HepG2 (cell line): ENCODE measurements around the gene PDLIM7. TPM values are rescaled to one million over a fixed set of nuclear protein-coding genes. Genes with fewer than 3 reads are reported as not detected.
A peak's percentile ranks its signal among the peaks of the same experiment; 100 is the strongest.

Source experiments
- ATAC-seq: fragments of 200-7000 bp; cut with Tn5 transposase; 3 replicates; pipeline ENCODE4 v1.9.1; 2020; ENCODE audit warnings: mild to moderate bottlenecking, moderate library complexity
- BruUV-seq: library from RNA; stranded (reverse); fragments of 400-500 nt; replicated peaks from 2 replicates; lab custom pipeline; 2021; lab: Mats Ljungman, UMichigan
- CTCF ChIA-PET: fragments of 300-600 bp; formaldehyde crosslinking; extraction: SDS; loops from one replicate; lab custom pipeline; 2021; ENCODE audit warnings: low total read pairs, inconsistent platforms, low intra/inter-chr PET ratio; lab: Yijun Ruan, JAX
- POLR2A ChIA-PET: fragments of 350-600 bp; sonication (Branson Sonifier 250); formaldehyde crosslinking; loops from one replicate; lab custom pipeline; 2020; ENCODE audit warnings: antibody characterized with exemption, inconsistent platforms; lab: Yijun Ruan, JAX
- DNase-seq: peaks from one replicate; pipeline ENCODE4 v3.0.0-alpha.2; 2015; ENCODE audit warnings: low spot score
- FAIRE-seq: peaks from 3 replicates; lab custom pipeline; 2011; peaks lifted over from hg19 to GRCh38; lab: Jason Lieb, UNC
- H2AFZ ChIP-seq: one replicate; pipeline ENCODE4 v1.6.1; 2011; ENCODE audit warnings: low read length, inconsistent platforms
- H3K27ac ChIP-seq: fragments of 300-600 bp; 3 replicates; pipeline ENCODE4 v1.8.0; 2011; ENCODE audit warnings: mixed run types, mild to moderate bottlenecking, mixed read lengths, low read length, inconsistent platforms; ENCODE audit not compliant: insufficient read depth; ENCODE audit errors: extremely low read length
- H3K27me3 ChIP-seq, 2 experiments: fragments of 200-600 bp in 1 of 2; 2 replicates in 1 of 2; 3 replicates in 1 of 2; pipeline versions ENCODE4 v1.6.0 to v1.8.0; 2011; ENCODE audit warnings: low read length in 2 of 2, mild to moderate bottlenecking in 2 of 2, moderate library complexity in 2 of 2, inconsistent platforms in 1 of 2; ENCODE audit not compliant: insufficient read depth in 2 of 2, control insufficient read depth in 1 of 2
- H3K36me3 ChIP-seq, 2 experiments: fragments of 200-600 bp in 1 of 2; replicated peaks in 1 of 2; 2 replicates in 1 of 2; 3 replicates in 1 of 2; pipeline versions ENCODE4 v1.5.1 to v1.8.0; 2011; ENCODE audit warnings: low read length in 2 of 2, inconsistent platforms in 1 of 2; ENCODE audit not compliant: insufficient read depth in 2 of 2, control insufficient read depth in 1 of 2
- H3K4me1 ChIP-seq: 2 replicates; pipeline ENCODE4 v1.5.1; 2012; ENCODE audit warnings: low read length, inconsistent platforms; ENCODE audit not compliant: insufficient read depth
- H3K4me2 ChIP-seq: 2 replicates; pipeline ENCODE4 v1.6.0; 2011; ENCODE audit warnings: low read depth, low read length, inconsistent platforms
- H3K4me3 ChIP-seq, 3 experiments: fragments of 200-600 bp in 1 of 3; sonication (generic), shearing (Covaris generic) in 1 of 3; replicated peaks in 1 of 3; 2 replicates each; pipeline ENCODE4 v1.5.1; 2011 to 2016; ENCODE audit warnings: low read length in 3 of 3, inconsistent platforms in 2 of 3, low read depth in 2 of 3, mild to moderate bottlenecking in 2 of 3, control low read depth in 1 of 3, mixed read lengths in 1 of 3; ENCODE audit not compliant: insufficient read depth in 1 of 3
- H3K79me2 ChIP-seq: one replicate; pipeline ENCODE4 v1.6.1; 2011; ENCODE audit warnings: low read length, inconsistent platforms; ENCODE audit not compliant: insufficient read depth
- H3K9ac ChIP-seq: 2 replicates; pipeline ENCODE4 v1.6.0; 2011; ENCODE audit warnings: mild to moderate bottlenecking, low read depth, low read length, inconsistent platforms; ENCODE audit not compliant: insufficient read depth
- H3K9me3 ChIP-seq: 2 replicates; pipeline ENCODE4 v1.5.1; 2012; ENCODE audit warnings: mild to moderate bottlenecking, low read length
- H4K20me1 ChIP-seq: 2 replicates; pipeline ENCODE4 v1.6.0; 2011; ENCODE audit warnings: inconsistent platforms, mild to moderate bottlenecking, low read length, moderate library complexity; ENCODE audit not compliant: insufficient read depth
- FOSL1 ChIP-seq: sonication (generic); formaldehyde crosslinking; IDR thresholded peaks from 2 replicates; pipeline ENCODE4 v1.9.0; 2021; ENCODE audit warnings: missing genetic modification reagents, borderline replicate concordance
- HNRNPK ChIP-seq: fragments of 200-400 bp; formaldehyde crosslinking; IDR thresholded peaks from 2 replicates; pipeline ENCODE4 v1.6.1; 2018; ENCODE audit warnings: low read length, low read depth, moderate library complexity, mild to moderate bottlenecking; ENCODE audit not compliant: poor library complexity, severe bottlenecking
- MXI1 ChIP-seq: IDR thresholded peaks from 3 replicates; pipeline ENCODE4 v1.6.1; 2012; ENCODE audit warnings: low read depth, low read length, inconsistent platforms, borderline replicate concordance
- NFKB2 ChIP-seq: sonication (generic); formaldehyde crosslinking; IDR thresholded peaks from 2 replicates; pipeline ENCODE4 v1.4.0; 2020; ENCODE audit warnings: missing genetic modification reagents, borderline replicate concordance
- NR1H2 ChIP-seq: sonication (generic); formaldehyde crosslinking; IDR thresholded peaks from 2 replicates; pipeline ENCODE4 v1.8.1; 2022; ENCODE audit warnings: low read depth, missing genetic modification reagents, borderline replicate concordance
- PCBP1 ChIP-seq: fragments of 200-400 bp; formaldehyde crosslinking; IDR thresholded peaks from 2 replicates; pipeline ENCODE4 v1.6.1; 2017; ENCODE audit warnings: mild to moderate bottlenecking, low read depth, low read length, borderline replicate concordance
- RBFOX2 ChIP-seq: fragments of 200-400 bp; formaldehyde crosslinking; IDR thresholded peaks from 2 replicates; pipeline ENCODE4 v1.6.1; 2017; ENCODE audit warnings: low read depth, mild to moderate bottlenecking, low read length
- SPEN ChIP-seq: sonication (generic); formaldehyde crosslinking; IDR thresholded peaks from 2 replicates; pipeline ENCODE4 v1.5.1; 2020; ENCODE audit warnings: low read depth, mild to moderate bottlenecking, missing genetic modification reagents
- SRSF1 ChIP-seq: fragments of 200-400 bp; formaldehyde crosslinking; optimal IDR thresholded peaks from 2 replicates; pipeline ENCODE3; 2017; ENCODE audit warnings: mild to moderate bottlenecking, low read depth, low read length, moderate library complexity
- ZFP62 ChIP-seq: sonication (generic); formaldehyde crosslinking; IDR thresholded peaks from 2 replicates; pipeline ENCODE4 v1.4.0; 2020; ENCODE audit warnings: missing genetic modification reagents
- ZFP82 ChIP-seq: sonication (generic); formaldehyde crosslinking; IDR thresholded peaks from 2 replicates; pipeline ENCODE4 v1.5.1; 2020; ENCODE audit warnings: mild to moderate bottlenecking, missing genetic modification reagents, borderline replicate concordance
- ZNF446 ChIP-seq: sonication (generic); formaldehyde crosslinking; IDR thresholded peaks from 2 replicates; pipeline ENCODE4 v1.5.0; 2020; ENCODE audit warnings: mild to moderate bottlenecking, missing genetic modification reagents
- ZNF644 ChIP-seq: IDR thresholded peaks from 2 replicates; pipeline ENCODE4 v1.6.1; 2016; ENCODE audit warnings: low read depth
- ZNF746 ChIP-seq: sonication (generic); formaldehyde crosslinking; IDR thresholded peaks from 2 replicates; pipeline ENCODE4 v1.8.0; 2022; ENCODE audit warnings: mild to moderate bottlenecking, missing genetic modification reagents
- WGBS: methylation state at CpG from one replicate; pipeline ENCODE4 v1.1.6; 2017; ENCODE audit warnings: low lambda C conversion rate; 5-methylcytosine and 5-hydroxymethylcytosine counted together
- in situ Hi-C: cut with HindIII; loops from 2 replicates; pipeline ENCODE4 v1.10.0; 2017; ENCODE audit warnings: low pct_unique_long_range_greater_than_20kb; ENCODE audit not compliant: extremely low pct_ligation_motif_present
- intact Hi-C: fragments of 100-400 bp; cut with micrococcal nuclease; formaldehyde crosslinking; loops from one replicate; pipeline ENCODE4 v1.10.0; 2022; ENCODE audit not compliant: unreplicated experiment
- polyA plus RNA-seq, 8 experiments: library from polyadenylated mRNA; depleted of rRNA in 3 of 8; stranded (reverse) in 7 of 8; unstranded in 1 of 8; fragments of >200 nt; fragmentation: Illumina TruSeq in 4 of 8; extraction: Trizol in 4 of 8; gene quantifications; 2 replicates each; pipeline versions ENCODE4 v1.2.1 to v1.2.3, GENCODE V29; 2011 to 2016; ENCODE audit warnings: low read depth in 4 of 8, missing spikeins in 1 of 8, mixed read lengths in 1 of 8; ENCODE audit not compliant: insufficient read depth in 1 of 8
- total RNA-seq, 5 experiments: library from RNA; depleted of rRNA; stranded (reverse); fragments of >200 nt; fragmentation: Illumina TruSeq; extraction: Trizol; gene quantifications; 2 replicates each; pipeline ENCODE4 v1.2.3, GENCODE V29; 2016; ENCODE audit warnings: low read depth in 1 of 5
- TF ChIP-seq, protein P1 (sequence below): sonication (generic); formaldehyde crosslinking; IDR thresholded peaks from 2 replicates; pipeline ENCODE4 v1.9.0; 2021; ENCODE audit warnings: missing genetic modification reagents, mild to moderate bottlenecking, borderline replicate concordance
- TF ChIP-seq, protein P2 (sequence below): sonication (generic); formaldehyde crosslinking; IDR thresholded peaks from 2 replicates; pipeline ENCODE4 v1.8.0; 2022; ENCODE audit warnings: low read depth, missing genetic modification reagents
- TF ChIP-seq, protein P3 (sequence below): sonication (generic); formaldehyde crosslinking; IDR thresholded peaks from 2 replicates; pipeline ENCODE4 v1.4.0; 2020; ENCODE audit warnings: missing genetic modification reagents, mild to moderate bottlenecking, borderline replicate concordance

Gene PDLIM7
- total and polyA plus RNA-seq, 2 of the 13 experiments (the other 11 are each of a cell fraction or from before 2014, with no cell fraction given), result 21.1 to 31.3 TPM

DNA sequence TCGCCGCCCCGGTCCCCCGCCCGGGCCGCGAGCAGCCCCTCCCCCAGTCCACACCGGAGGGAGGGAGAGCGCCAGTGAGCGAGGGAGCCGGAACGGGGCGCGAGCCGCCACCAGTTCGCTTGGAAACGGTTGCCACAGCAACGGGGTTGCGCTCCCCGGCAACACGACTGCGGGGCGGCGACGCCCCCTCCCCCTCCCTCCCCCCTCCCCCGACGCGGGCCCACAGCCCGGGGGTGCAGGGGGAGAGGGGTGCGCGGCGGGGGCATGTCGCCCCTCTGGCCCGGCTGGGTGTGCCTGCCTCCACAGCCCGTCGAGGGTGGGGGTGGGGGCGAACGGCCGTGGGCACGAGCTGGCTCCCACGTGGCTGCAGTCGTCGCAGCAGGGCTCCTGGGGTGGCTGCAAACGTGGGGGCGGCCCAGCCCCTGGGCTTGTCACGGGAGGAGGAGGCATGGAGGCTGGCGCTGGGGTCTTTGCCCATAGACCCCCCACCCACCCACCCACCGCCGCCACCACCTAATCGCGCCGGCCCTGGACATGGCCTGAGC, 50.3 kb downstream of the PDLIM7 start:
- Histone ChIP-seq H3K4me3 (peak overlapping the region; percentile 55 to 80 (median 61); a peak in 5 of 6 replicates), H3K27me3 (no peaks in the 10 kb centered on the region), H2AFZ (no peak overlapping the region), H3K79me2 (no peaks in the 10 kb centered on the region), H3K9ac (peak overlapping the region; percentile 82), H3K4me1 (peaks cover 49% of the 10 kb centered on the region), H3K36me3 (peaks cover under 1 to 5% of the 10 kb centered on the region in 2 experiments; a peak in 1 of 5 replicates), H3K4me2 (peak overlapping the region; percentile 99), H3K9me3 (no peaks in the 10 kb centered on the region), H3K27ac (peak overlapping the region; percentile 74), H4K20me1 (peaks cover 2% of the 10 kb centered on the region; the same call in 1 of the 2 replicates)
- intact Hi-C loops (loop anchor here (5.0 kb wide), 1 partner anchor 120 kb away; no protein-coding TSS in a partner anchor), in situ Hi-C loops (loop anchor here (5.0 kb wide), 1 partner anchor 135 kb away; the partner anchor contains the start of gene MXD3)
- FAIRE-seq, result no peak
- ATAC-seq, result peak; percentile 12
- ChIA-PET CTCF (interaction anchor here (1.4 kb wide), 1 partner anchor 10 kb away, joined by 5 read pairs; no protein-coding TSS in a partner anchor), POLR2A (interaction anchor here (0.7 to 4.2 kb wide), 19 partner anchors 10 to 95 kb away, joined by 3 to 19 read pairs (median 4); partner anchors contain the start of genes F12, GRK6, LMAN2 and PDLIM7)
- 0% methylated on average over 4 of the region's 52 CpGs for WGBS
- no peak for DNase-seq
- no TSS peak for BruUV-seq
- TF ChIP-seq, protein P1, sequence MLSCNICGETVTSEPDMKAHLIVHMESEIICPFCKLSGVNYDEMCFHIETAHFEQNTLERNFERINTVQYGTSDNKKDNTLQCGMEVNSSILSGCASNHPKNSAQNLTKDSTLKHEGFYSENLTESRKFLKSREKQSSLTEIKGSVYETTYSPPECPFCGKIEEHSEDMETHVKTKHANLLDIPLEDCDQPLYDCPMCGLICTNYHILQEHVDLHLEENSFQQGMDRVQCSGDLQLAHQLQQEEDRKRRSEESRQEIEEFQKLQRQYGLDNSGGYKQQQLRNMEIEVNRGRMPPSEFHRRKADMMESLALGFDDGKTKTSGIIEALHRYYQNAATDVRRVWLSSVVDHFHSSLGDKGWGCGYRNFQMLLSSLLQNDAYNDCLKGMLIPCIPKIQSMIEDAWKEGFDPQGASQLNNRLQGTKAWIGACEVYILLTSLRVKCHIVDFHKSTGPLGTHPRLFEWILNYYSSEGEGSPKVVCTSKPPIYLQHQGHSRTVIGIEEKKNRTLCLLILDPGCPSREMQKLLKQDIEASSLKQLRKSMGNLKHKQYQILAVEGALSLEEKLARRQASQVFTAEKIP (CRISPR knock-in tag), result no peak
- TF ChIP-seq SRSF1, result peak; percentile 6
- TF ChIP-seq NR1H2, result no peak
- no peak for TF ChIP-seq ZNF746 (CRISPR knock-in tag)
- TF ChIP-seq, protein P2, sequence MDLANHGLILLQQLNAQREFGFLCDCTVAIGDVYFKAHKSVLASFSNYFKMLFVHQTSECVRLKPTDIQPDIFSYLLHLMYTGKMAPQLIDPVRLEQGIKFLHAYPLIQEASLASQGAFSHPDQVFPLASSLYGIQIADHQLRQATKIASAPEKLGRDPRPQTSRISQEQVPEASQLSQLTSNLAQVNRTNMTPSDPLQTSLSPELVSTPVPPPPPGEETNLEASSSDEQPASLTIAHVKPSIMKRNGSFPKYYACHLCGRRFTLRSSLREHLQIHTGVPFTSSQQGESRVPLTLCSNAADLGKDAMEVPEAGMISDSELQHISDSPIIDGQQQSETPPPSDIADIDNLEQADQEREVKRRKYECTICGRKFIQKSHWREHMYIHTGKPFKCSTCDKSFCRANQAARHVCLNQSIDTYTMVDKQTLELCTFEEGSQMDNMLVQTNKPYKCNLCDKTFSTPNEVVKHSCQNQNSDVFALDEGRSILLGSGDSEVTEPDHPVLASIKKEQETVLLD, result no peak
- 0 out of 2 replicates have a peak, but pooled peaks have one; percentile 2 for TF ChIP-seq SPEN (CRISPR knock-in tag)
- TF ChIP-seq RBFOX2, result peak; percentile 15
- no peak for TF ChIP-seq ZFP62 (CRISPR knock-in tag)
- TF ChIP-seq ZNF446 (CRISPR knock-in tag), result 0 out of 2 replicates have a peak, but pooled peaks have one; percentile 59
- TF ChIP-seq PCBP1, result peak; percentile 77; the same call in 1 of the 2 replicates
- TF ChIP-seq MXI1, result peak; percentile 74; the same call in 1 of the 3 replicates
- no peak for TF ChIP-seq FOSL1
- TF ChIP-seq, protein P3, sequence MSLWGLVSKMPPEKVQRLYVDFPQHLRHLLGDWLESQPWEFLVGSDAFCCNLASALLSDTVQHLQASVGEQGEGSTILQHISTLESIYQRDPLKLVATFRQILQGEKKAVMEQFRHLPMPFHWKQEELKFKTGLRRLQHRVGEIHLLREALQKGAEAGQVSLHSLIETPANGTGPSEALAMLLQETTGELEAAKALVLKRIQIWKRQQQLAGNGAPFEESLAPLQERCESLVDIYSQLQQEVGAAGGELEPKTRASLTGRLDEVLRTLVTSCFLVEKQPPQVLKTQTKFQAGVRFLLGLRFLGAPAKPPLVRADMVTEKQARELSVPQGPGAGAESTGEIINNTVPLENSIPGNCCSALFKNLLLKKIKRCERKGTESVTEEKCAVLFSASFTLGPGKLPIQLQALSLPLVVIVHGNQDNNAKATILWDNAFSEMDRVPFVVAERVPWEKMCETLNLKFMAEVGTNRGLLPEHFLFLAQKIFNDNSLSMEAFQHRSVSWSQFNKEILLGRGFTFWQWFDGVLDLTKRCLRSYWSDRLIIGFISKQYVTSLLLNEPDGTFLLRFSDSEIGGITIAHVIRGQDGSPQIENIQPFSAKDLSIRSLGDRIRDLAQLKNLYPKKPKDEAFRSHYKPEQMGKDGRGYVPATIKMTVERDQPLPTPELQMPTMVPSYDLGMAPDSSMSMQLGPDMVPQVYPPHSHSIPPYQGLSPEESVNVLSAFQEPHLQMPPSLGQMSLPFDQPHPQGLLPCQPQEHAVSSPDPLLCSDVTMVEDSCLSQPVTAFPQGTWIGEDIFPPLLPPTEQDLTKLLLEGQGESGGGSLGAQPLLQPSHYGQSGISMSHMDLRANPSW (CRISPR knock-in tag), result no peak
- no peak for TF ChIP-seq NFKB2 (CRISPR knock-in tag)
- TF ChIP-seq ZNF644 (CRISPR knock-in tag), result no peak
- peak; percentile 73; the same call in 1 of the 2 replicates for TF ChIP-seq ZFP82 (CRISPR knock-in tag)
- TF ChIP-seq HNRNPK, result peak; percentile 83
